NCI-H1092 treated with DMSO at 0.1 percent for 48 hours (cell line): ENCODE measurements around the gene IL1B.
"Not testable (repeated sequence)": the region's sequence is repeated elsewhere in the genome, so short reads cannot be mapped to it uniquely, and the experiment has no call there.

ENCODE experiments used
- DNase-seq: peaks from one replicate; lab custom pipeline; 2025; lab: John Stamatoyannopoulos, UW

The IL1B gene

GRCh38 chr2:112850588-112850987, 14.0 kb upstream of the IL1B start:
- no peak for DNase-seq

GRCh38 chr2:112849956-112850355, 13.4 kb upstream of the IL1B start:
- DNase-seq, result no peak

GRCh38 chr2:112848833-112849232, 12.3 kb upstream of the IL1B start:
- DNase-seq, result no peak

- no peak for DNase-seq
These were observed 9.5 kb upstream of the IL1B start for GRCh38 chr2:112846031-112846430.

GRCh38 chr2:112843836-112844235, 7.3 kb upstream of the IL1B start:
- DNase-seq, result no peak

GRCh38 chr2:112843288-112843687, 6.7 kb upstream of the IL1B start:
- DNase-seq, result no peak

GRCh38 chr2:112841295-112842044, 4.9 kb upstream of the IL1B start:
- DNase-seq, result no peak

- DNase-seq, result no peak
These were observed 3.5 kb upstream of the IL1B start for GRCh38 chr2:112840068-112840445.

GRCh38 chr2:112839407-112840067, 3.0 kb upstream of the IL1B start:
- DNase-seq, result no peak

- DNase-seq, result no peak
These were observed 417 bp downstream of the IL1B start for GRCh38 chr2:112836163-112836560.

- no peak for DNase-seq
These were observed 930 bp downstream of the IL1B start for GRCh38 chr2:112835536-112836162.

- no peak for DNase-seq
These were observed 1.5 kb downstream of the IL1B start for GRCh38 chr2:112835061-112835501.

GRCh38 chr2:112834396-112835037, 2.1 kb downstream of the IL1B start:
- DNase-seq, result no peak

- no peak for DNase-seq
These were observed 2.6 kb downstream of the IL1B start for GRCh38 chr2:112833976-112834375.

GRCh38 chr2:112833639-112833931, 3.0 kb downstream of the IL1B start:
- not testable (repeated sequence) for DNase-seq

GRCh38 chr2:112832841-112833638, 3.5 kb downstream of the IL1B start:
- no peak for DNase-seq

GRCh38 chr2:112831946-112832840, 4.4 kb downstream of the IL1B start:
- DNase-seq, result no peak

GRCh38 chr2:112831513-112831845, 5.1 kb downstream of the IL1B start:
- DNase-seq, result no peak

GRCh38 chr2:112830682-112831512, 5.7 kb downstream of the IL1B start:
- DNase-seq, result no peak

- no peak for DNase-seq
These were observed 6.5 kb downstream of the IL1B start for GRCh38 chr2:112829961-112830681.
